H1 (cell line): Measurements from ENCODE around the gene POU2F1. TPM values are rescaled to one million over a fixed set of nuclear protein-coding genes. Genes with fewer than 3 reads are reported as not detected.

ENCODE experiments used
- CTCF ChIA-PET: fragments of 300-600 bp; sonication (Branson Sonifier 250); formaldehyde crosslinking; loops from one replicate; lab custom pipeline; 2021; ENCODE audit not compliant: partially characterized antibody; lab: Charles Lee
- POLR2A ChIA-PET: fragments of 300-600 bp; sonication (Branson Sonifier 250); formaldehyde crosslinking; loops from one replicate; lab custom pipeline; 2021; ENCODE audit warnings: inconsistent platforms; ENCODE audit not compliant: partially characterized antibody; lab: Charles Lee
- DNase-seq, 2 experiments: peaks; one replicate each; pipeline versions ENCODE4 v3.0.0 to v3.0.0-alpha.2; 2010 to 2022; ENCODE audit warnings: low spot score in 2 of 2, low read depth in 1 of 2, mixed read lengths in 1 of 2
- FAIRE-seq: peaks from 2 replicates; lab custom pipeline; 2011; peaks lifted over from hg19 to GRCh38; lab: Jason Lieb, UNC
- H2AFZ ChIP-seq: 2 replicates; pipeline ENCODE4 v1.8.1; 2012; ENCODE audit warnings: low read length, inconsistent platforms
- H2AK5ac ChIP-seq: 2 replicates; pipeline ENCODE4 v1.6.1; 2013; ENCODE audit warnings: low read depth, low read length
- H2BK120ac ChIP-seq: replicated peaks from 2 replicates; pipeline ENCODE3; 2013; ENCODE audit warnings: low read depth, low read length, inconsistent platforms
- H2BK12ac ChIP-seq: 2 replicates; pipeline ENCODE4 v1.6.1; 2013; ENCODE audit warnings: low read depth, low read length
- H2BK15ac ChIP-seq: 2 replicates; pipeline ENCODE4 v1.6.1; 2013; ENCODE audit warnings: low read length
- H2BK20ac ChIP-seq: 2 replicates; pipeline ENCODE4 v1.6.1; 2013; ENCODE audit warnings: low read length
- H2BK5ac ChIP-seq: 2 replicates; pipeline ENCODE4 v1.6.1; 2013; ENCODE audit warnings: low read depth, low read length
- H3K14ac ChIP-seq: 2 replicates; pipeline ENCODE4 v1.6.1; 2013; ENCODE audit warnings: inconsistent platforms; ENCODE audit not compliant: insufficient read length
- H3K18ac ChIP-seq: 2 replicates; pipeline ENCODE4 v1.6.1; 2013; ENCODE audit warnings: low read length; ENCODE audit errors: extremely low read depth
- H3K23ac ChIP-seq: 2 replicates; pipeline ENCODE4 v1.6.1; 2013; ENCODE audit warnings: inconsistent platforms; ENCODE audit not compliant: insufficient read length
- H3K23me2 ChIP-seq: 2 replicates; pipeline ENCODE4 v1.6.1; 2013; ENCODE audit warnings: low read depth, low read length
- H3K27ac ChIP-seq: 2 replicates; pipeline ENCODE4 v1.6.1; 2011; ENCODE audit warnings: low read depth, low read length, inconsistent platforms
- H3K27me3 ChIP-seq, 4 experiments: replicated peaks in 1 of 4; 1 replicate in 1 of 4; 2 replicates in 3 of 4; pipeline versions ENCODE4 v1.6.1 to v1.8.1; 2011 to 2013; ENCODE audit warnings: low read length in 3 of 4, mild to moderate bottlenecking in 3 of 4, inconsistent platforms in 2 of 4, mixed read lengths in 2 of 4, moderate library complexity in 1 of 4; ENCODE audit not compliant: control insufficient read depth in 3 of 4, insufficient read depth in 3 of 4; ENCODE audit errors: extremely low read depth in 1 of 4
- H3K36me3 ChIP-seq, 4 experiments: 2 replicates each; pipeline versions ENCODE4 v1.6.1 to v1.8.1; 2011 to 2013; ENCODE audit warnings: mild to moderate bottlenecking in 4 of 4, low read length in 3 of 4, moderate library complexity in 2 of 4, control low read depth in 1 of 4, inconsistent platforms in 1 of 4; ENCODE audit not compliant: insufficient read depth in 4 of 4, control insufficient read depth in 2 of 4
- H3K4ac ChIP-seq: replicated peaks from 2 replicates; pipeline ENCODE3; 2013; ENCODE audit warnings: low read length, low read depth, mixed read lengths, inconsistent platforms; ENCODE audit not compliant: insufficient read length
- H3K4me1 ChIP-seq, 4 experiments: replicated peaks in 1 of 4; 1 replicate in 1 of 4; 2 replicates in 3 of 4; pipeline versions ENCODE4 v1.6.1 to v1.8.1; 2011 to 2013; ENCODE audit warnings: low read length in 3 of 4, inconsistent platforms in 2 of 4, mixed read lengths in 1 of 4; ENCODE audit not compliant: insufficient read depth in 4 of 4, control insufficient read depth in 3 of 4
- H3K4me2 ChIP-seq, 2 experiments: 2 replicates each; pipeline versions ENCODE4 v1.6.1 to v1.8.1; 2011 to 2013; ENCODE audit warnings: low read depth in 2 of 2, low read length in 2 of 2, control low read depth in 1 of 2, inconsistent platforms in 1 of 2, mild to moderate bottlenecking in 1 of 2; ENCODE audit not compliant: insufficient read depth in 1 of 2
- H3K4me3 ChIP-seq, 4 experiments: fragments of 200-600, 300-600 bp in 1 of 4; sonication (generic), shearing (Covaris generic), sonication (Bioruptor Twin) in 1 of 4; 2 replicates each; pipeline versions ENCODE4 v1.5.1 to v1.8.1; 2011 to 2016; ENCODE audit warnings: low read length in 4 of 4, low read depth in 3 of 4, control low read depth in 2 of 4, inconsistent platforms in 2 of 4, mild to moderate bottlenecking in 2 of 4, mixed read lengths in 1 of 4, moderate library complexity in 1 of 4; ENCODE audit not compliant: insufficient read depth in 2 of 4; ENCODE audit errors: extremely low read depth in 1 of 4
- H3K56ac ChIP-seq: replicated peaks from 2 replicates; pipeline ENCODE3; 2013; ENCODE audit warnings: low read depth, mild to moderate bottlenecking, mixed read lengths, low read length, inconsistent platforms; ENCODE audit not compliant: insufficient read length
- H3K79me1 ChIP-seq: 2 replicates; pipeline ENCODE4 v1.6.1; 2013; ENCODE audit warnings: low read depth, low read length, control low read depth
- H3K79me2 ChIP-seq, 2 experiments: 2 replicates each; pipeline versions ENCODE4 v1.6.1 to v1.8.1; 2012 to 2013; ENCODE audit warnings: low read length in 2 of 2, mild to moderate bottlenecking in 2 of 2, inconsistent platforms in 1 of 2; ENCODE audit not compliant: insufficient read depth in 2 of 2, control insufficient read depth in 1 of 2
- H3K9ac ChIP-seq, 4 experiments: replicated peaks in 1 of 4; 1 replicate in 1 of 4; 2 replicates in 3 of 4; pipeline versions ENCODE4 v1.6.1 to v1.8.1; 2011 to 2013; ENCODE audit warnings: low read depth in 3 of 4, low read length in 3 of 4, control low read depth in 2 of 4, mild to moderate bottlenecking in 2 of 4, moderate library complexity in 2 of 4, inconsistent platforms in 1 of 4; ENCODE audit errors: extremely low read depth in 1 of 4
- H3K9me3 ChIP-seq, 2 experiments: 2 replicates each; pipeline versions ENCODE4 v1.6.1 to v1.8.1; 2012 to 2013; ENCODE audit warnings: mild to moderate bottlenecking in 2 of 2, moderate library complexity in 2 of 2, control low read depth in 1 of 2, inconsistent platforms in 1 of 2, low read depth in 1 of 2, low read length in 1 of 2, mixed read lengths in 1 of 2; ENCODE audit not compliant: insufficient read depth in 2 of 2
- H4K20me1 ChIP-seq, 2 experiments: replicated peaks in 1 of 2; 2 replicates each; pipeline versions ENCODE3 to v1.8.1; 2011 to 2013; ENCODE audit warnings: inconsistent platforms in 2 of 2, low read length in 2 of 2, mild to moderate bottlenecking in 1 of 2; ENCODE audit not compliant: insufficient read depth in 2 of 2, control insufficient read depth in 1 of 2
- H4K5ac ChIP-seq: 2 replicates; pipeline ENCODE4 v1.6.1; 2013; ENCODE audit warnings: low read length, low read depth, mixed read lengths, inconsistent platforms; ENCODE audit not compliant: insufficient read length
- H4K8ac ChIP-seq: 2 replicates; pipeline ENCODE4 v1.8.0; 2013; ENCODE audit warnings: mild to moderate bottlenecking, moderate library complexity, low read length, inconsistent platforms; ENCODE audit not compliant: insufficient read depth; ENCODE audit errors: extremely low read depth
- H4K91ac ChIP-seq: replicated peaks from 2 replicates; pipeline ENCODE3; 2013; ENCODE audit warnings: low read length, mixed read lengths, inconsistent platforms; ENCODE audit not compliant: insufficient read length
- WGBS, 2 experiments: shearing (Covaris generic) in 1 of 2; methylation state at CpG; one replicate each; pipeline versions ENCODE4 v1.1.6 to v1.1.7; 2013 to 2015; ENCODE audit warnings: low lambda C conversion rate in 2 of 2, mixed read lengths in 2 of 2, inconsistent platforms in 1 of 2, low coverage in 1 of 2, missing lambda C conversion rate in 1 of 2; ENCODE audit not compliant: insufficient replicate concordance in 2 of 2, insufficient coverage in 1 of 2, insufficient read length in 1 of 2; ENCODE audit errors: extremely low coverage in 1 of 2, missing lambda C conversion rate in 1 of 2; 5-methylcytosine and 5-hydroxymethylcytosine counted together
- polyA plus RNA-seq, 7 experiments: library from polyadenylated mRNA; depleted of rRNA in 3 of 7; stranded (reverse) in 5 of 7; unstranded in 2 of 7; fragments of >200 nt in 5 of 7; fragments of 200-250 nt in 2 of 7; gene quantifications; 1 replicate in 5 of 7; 2 replicates in 1 of 7; 4 replicates in 1 of 7; pipeline versions ENCODE4 v1.2.1 to v1.2.3, GENCODE V29; 2011 to 2013; ENCODE audit warnings: missing spikeins in 2 of 7, mixed read lengths in 2 of 7
- total RNA-seq: library from RNA; stranded (reverse); fragmentation: NEBNext Ultra II Directional; extraction: Animal tissue kit (Norgen Biotek cat#: 25700); gene quantifications from 2 replicates; pipeline ENCODE4 v1.2.1, GENCODE V29; 2021

The POU2F1 gene
- total and polyA plus RNA-seq, 2 of the 8 experiments (the other 6 are each of a cell fraction or from before 2014, with no cell fraction given), result 37.0 to 57.2 TPM

DNA sequence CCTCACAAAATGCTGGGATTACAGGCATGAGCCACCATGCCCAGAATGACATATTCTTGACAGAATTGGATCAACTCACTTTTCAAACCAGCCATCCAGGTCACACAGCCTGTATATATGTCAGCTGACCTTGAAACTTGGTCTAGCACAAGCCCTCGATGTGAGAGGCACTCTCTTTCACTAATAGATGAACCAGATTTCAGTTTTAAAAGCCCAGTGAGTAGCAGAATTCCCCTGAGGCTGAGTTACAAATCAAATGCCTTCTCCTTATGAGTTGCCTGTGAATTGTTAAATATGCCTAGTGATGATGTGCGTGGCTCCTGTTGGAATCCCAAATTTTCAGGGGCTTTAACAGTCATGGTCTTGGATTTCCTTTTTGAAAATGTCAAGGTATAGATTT, 208.9 kb downstream of the POU2F1 start:
- Histone ChIP-seq H3K79me1 (no peaks in the 10 kb centered on the region), H2BK120ac (no peak overlapping the region), H3K18ac (no peak overlapping the region), H3K9me3 (no peaks in the 10 kb centered on the region), H3K27ac (no peak overlapping the region), H3K14ac (no peak overlapping the region), H2BK15ac (no peak overlapping the region), H4K5ac (no peak overlapping the region), H3K4ac (no peak overlapping the region), H2BK5ac (no peak overlapping the region), H3K36me3 (no peaks in the 10 kb centered on the region), H3K4me1 (peaks cover 21 to 53% (median 31%) of the 10 kb centered on the region in 4 experiments), H3K4me3 (no peak overlapping the region), H3K4me2 (peak overlapping the region in 1 of 2 experiments; percentile 40; a peak in 1 of 4 replicates), H4K20me1 (no peaks in the 10 kb centered on the region), H2BK12ac (no peak overlapping the region), H4K91ac (no peak overlapping the region), H2AK5ac (no peak overlapping the region; the same call in 1 of the 2 replicates), H3K23me2 (no peaks in the 10 kb centered on the region), H3K9ac (no peak overlapping the region), H3K23ac (no peak overlapping the region), H2BK20ac (0 out of 2 replicates have a peak overlapping the region, but pooled peaks have one; percentile 9), H3K27me3 (no peaks in the 10 kb centered on the region), H3K56ac (no peak overlapping the region), H4K8ac (no peak overlapping the region), H3K79me2 (no peaks in the 10 kb centered on the region), H2AFZ (no peak overlapping the region)
- POLR2A ChIA-PET, result interaction anchor here (1.4 kb wide), 1 partner anchor 9 kb away, joined by 4 read pairs; no protein-coding TSS in a partner anchor
- CTCF ChIA-PET, result interaction anchor here (0.7 to 5.5 kb wide), 5 partner anchors 12 to 161 kb away, joined by 3 to 64 read pairs (median 4); no protein-coding TSS in a partner anchor
- DNase-seq (peak in 1 of 2 experiments; percentile 23), FAIRE-seq (no peak)
- 77% methylated on average over 2 of the region's 2 CpGs; no CpG with 5 or more reads in 1 of the 2 experiments for WGBS, 2 experiments
